ENCODE data around the gene AGXT2. TPM values are rescaled to one million over a fixed set of nuclear protein-coding genes. Genes with fewer than 3 reads are reported as not detected.

AGXT2 gene
- total RNA-seq, 1 experiment from 2014 or later = not detected

GRCh38 chr5:35073160-35073559, 25.4 kb upstream of the AGXT2 start:
- intact Hi-C loops (cut with micrococcal nuclease) = no loop called here
- no TSS peak for BruUV-seq (replicated peaks)
- Mint-ChIP-seq H3K27ac (ENCODE audit: low read depth, unreplicated experiment) (no peak overlapping the region), H3K4me1 (ENCODE audit: insufficient read depth, unreplicated experiment) (no peaks in the 10 kb centered on the region), H3K27me3 (ENCODE audit: insufficient read depth, unreplicated experiment) (peaks cover 8% of the 10 kb centered on the region), H3K36me3 (ENCODE audit: insufficient read depth, unreplicated experiment) (no peaks in the 10 kb centered on the region), H3K4me3 (ENCODE audit: unreplicated experiment) (no peak overlapping the region), H3K9me3 (ENCODE audit: unreplicated experiment) (no peaks in the 10 kb centered on the region)
- DNase-seq (ENCODE audit: unreplicated experiment) = no peak
- POLR2A ChIA-PET = interaction anchor here (0.5 to 0.9 kb wide), 3 partner anchors 12 to 858 kb away, joined by 3 to 4 read pairs (median 3); no protein-coding TSS in a partner anchor
- CTCF ChIA-PET = interaction anchor here (1.1 kb wide), 1 partner anchor 853 kb away, joined by 3 read pairs; no protein-coding TSS in a partner anchor
- TF ChIP-seq CTCF (IDR thresholded peaks at IDR 0.05; ENCODE audit: unreplicated experiment) = no peak

- no peak overlapping the region for H3K4me3 Mint-ChIP-seq (ENCODE audit: unreplicated experiment)
- no peak for TF ChIP-seq CTCF (IDR thresholded peaks at IDR 0.05; ENCODE audit: unreplicated experiment)
- no TSS peak for BruUV-seq (replicated peaks)
- ChIA-PET POLR2A (no interaction called here), CTCF (interaction anchor here (0.6 kb wide), 1 partner anchor 22 kb away, joined by 3 read pairs; no protein-coding TSS in a partner anchor)
- no peaks in the 10 kb centered on the region for H3K9me3 Mint-ChIP-seq (ENCODE audit: unreplicated experiment)
- no peak overlapping the region for H3K27ac Mint-ChIP-seq (ENCODE audit: low read depth, unreplicated experiment)
- DNase-seq (ENCODE audit: unreplicated experiment) = no peak
- intact Hi-C loops (cut with micrococcal nuclease) = no loop called here
- no peaks in the 10 kb centered on the region for H3K36me3 Mint-ChIP-seq (ENCODE audit: insufficient read depth, unreplicated experiment)
- H3K4me1 Mint-ChIP-seq (ENCODE audit: insufficient read depth, unreplicated experiment) = no peaks in the 10 kb centered on the region
- H3K27me3 Mint-ChIP-seq (ENCODE audit: insufficient read depth, unreplicated experiment) = no peaks in the 10 kb centered on the region
Observed at GRCh38 chr5:35069188-35069587, 21.4 kb upstream of the AGXT2 start.

GRCh38 chr5:35067985-35068384, 20.2 kb upstream of the AGXT2 start:
- H3K27me3 Mint-ChIP-seq (ENCODE audit: insufficient read depth, unreplicated experiment) = no peaks in the 10 kb centered on the region
- H3K4me3 Mint-ChIP-seq (ENCODE audit: unreplicated experiment) = no peak overlapping the region
- CTCF ChIA-PET = interaction anchor here (1.4 to 1.8 kb wide), 3 partner anchors 21 to 81 kb away, joined by 3 to 5 read pairs (median 4); no protein-coding TSS in a partner anchor
- H3K36me3 Mint-ChIP-seq (ENCODE audit: insufficient read depth, unreplicated experiment) = no peaks in the 10 kb centered on the region
- BruUV-seq (replicated peaks) = no TSS peak
- POLR2A ChIA-PET = no interaction called here
- no peaks in the 10 kb centered on the region for H3K9me3 Mint-ChIP-seq (ENCODE audit: unreplicated experiment)
- H3K27ac Mint-ChIP-seq (ENCODE audit: low read depth, unreplicated experiment) = no peak overlapping the region
- DNase-seq (ENCODE audit: unreplicated experiment) = peak; percentile 36
- no peaks in the 10 kb centered on the region for H3K4me1 Mint-ChIP-seq (ENCODE audit: insufficient read depth, unreplicated experiment)
- TF ChIP-seq CTCF (IDR thresholded peaks at IDR 0.05; ENCODE audit: unreplicated experiment) = no peak
- intact Hi-C loops (cut with micrococcal nuclease) = no loop called here

- no peaks in the 10 kb centered on the region for H3K27me3 Mint-ChIP-seq (ENCODE audit: insufficient read depth, unreplicated experiment)
- POLR2A ChIA-PET = no interaction called here
- intact Hi-C loops (cut with micrococcal nuclease) = no loop called here
- H3K36me3 Mint-ChIP-seq (ENCODE audit: insufficient read depth, unreplicated experiment) = no peaks in the 10 kb centered on the region
- no peak overlapping the region for H3K4me3 Mint-ChIP-seq (ENCODE audit: unreplicated experiment)
- no peak for DNase-seq (ENCODE audit: unreplicated experiment)
- H3K4me1 Mint-ChIP-seq (ENCODE audit: insufficient read depth, unreplicated experiment) = no peaks in the 10 kb centered on the region
- no peaks in the 10 kb centered on the region for H3K9me3 Mint-ChIP-seq (ENCODE audit: unreplicated experiment)
- BruUV-seq (replicated peaks) = no TSS peak
- CTCF ChIA-PET = interaction anchor here (1.5 to 1.8 kb wide), 2 partner anchors 22 to 63 kb away, joined by 3 to 5 read pairs; no protein-coding TSS in a partner anchor
- no peak for TF ChIP-seq CTCF (IDR thresholded peaks at IDR 0.05; ENCODE audit: unreplicated experiment)
- H3K27ac Mint-ChIP-seq (ENCODE audit: low read depth, unreplicated experiment) = no peak overlapping the region
Observed at GRCh38 chr5:35066260-35066795, 18.6 kb upstream of the AGXT2 start.
